HepG2 (cell line): ENCODE data around the gene MED25. TPM values are rescaled to one million over a fixed set of nuclear protein-coding genes. Genes with fewer than 3 reads are reported as not detected.

ENCODE experiments used
- ATAC-seq: fragments of 200-7000 bp; cut with Tn5 transposase; 3 replicates; pipeline ENCODE4 v1.9.1; 2020; ENCODE audit warnings: mild to moderate bottlenecking, moderate library complexity
- BruUV-seq: library from RNA; stranded (reverse); fragments of 400-500 nt; replicated peaks from 2 replicates; lab custom pipeline; 2021; lab: Mats Ljungman, UMichigan
- CTCF ChIA-PET: fragments of 300-600 bp; formaldehyde crosslinking; extraction: SDS; loops from one replicate; lab custom pipeline; 2021; ENCODE audit warnings: low total read pairs, inconsistent platforms, low intra/inter-chr PET ratio; lab: Yijun Ruan, JAX
- POLR2A ChIA-PET: fragments of 350-600 bp; sonication (Branson Sonifier 250); formaldehyde crosslinking; loops from one replicate; lab custom pipeline; 2020; ENCODE audit warnings: antibody characterized with exemption, inconsistent platforms; lab: Yijun Ruan, JAX
- DNase-seq: peaks from one replicate; pipeline ENCODE4 v3.0.0-alpha.2; 2015; ENCODE audit warnings: low spot score
- FAIRE-seq: peaks from 3 replicates; lab custom pipeline; 2011; peaks lifted over from hg19 to GRCh38; lab: Jason Lieb, UNC
- H2AFZ ChIP-seq: one replicate; pipeline ENCODE4 v1.6.1; 2011; ENCODE audit warnings: low read length, inconsistent platforms
- H3K27ac ChIP-seq: fragments of 300-600 bp; 3 replicates; pipeline ENCODE4 v1.8.0; 2011; ENCODE audit warnings: mixed run types, mild to moderate bottlenecking, mixed read lengths, low read length, inconsistent platforms; ENCODE audit not compliant: insufficient read depth; ENCODE audit errors: extremely low read length
- H3K27me3 ChIP-seq, 2 experiments: fragments of 200-600 bp in 1 of 2; 2 replicates in 1 of 2; 3 replicates in 1 of 2; pipeline versions ENCODE4 v1.6.0 to v1.8.0; 2011; ENCODE audit warnings: low read length in 2 of 2, mild to moderate bottlenecking in 2 of 2, moderate library complexity in 2 of 2, inconsistent platforms in 1 of 2; ENCODE audit not compliant: insufficient read depth in 2 of 2, control insufficient read depth in 1 of 2
- H3K36me3 ChIP-seq, 2 experiments: fragments of 200-600 bp in 1 of 2; replicated peaks in 1 of 2; 2 replicates in 1 of 2; 3 replicates in 1 of 2; pipeline versions ENCODE4 v1.5.1 to v1.8.0; 2011; ENCODE audit warnings: low read length in 2 of 2, inconsistent platforms in 1 of 2; ENCODE audit not compliant: insufficient read depth in 2 of 2, control insufficient read depth in 1 of 2
- H3K4me1 ChIP-seq: 2 replicates; pipeline ENCODE4 v1.5.1; 2012; ENCODE audit warnings: low read length, inconsistent platforms; ENCODE audit not compliant: insufficient read depth
- H3K4me2 ChIP-seq: 2 replicates; pipeline ENCODE4 v1.6.0; 2011; ENCODE audit warnings: low read depth, low read length, inconsistent platforms
- H3K4me3 ChIP-seq, 3 experiments: fragments of 200-600 bp in 1 of 3; sonication (generic), shearing (Covaris generic) in 1 of 3; replicated peaks in 1 of 3; 2 replicates each; pipeline ENCODE4 v1.5.1; 2011 to 2016; ENCODE audit warnings: low read length in 3 of 3, inconsistent platforms in 2 of 3, low read depth in 2 of 3, mild to moderate bottlenecking in 2 of 3, control low read depth in 1 of 3, mixed read lengths in 1 of 3; ENCODE audit not compliant: insufficient read depth in 1 of 3
- H3K79me2 ChIP-seq: one replicate; pipeline ENCODE4 v1.6.1; 2011; ENCODE audit warnings: low read length, inconsistent platforms; ENCODE audit not compliant: insufficient read depth
- H3K9ac ChIP-seq: 2 replicates; pipeline ENCODE4 v1.6.0; 2011; ENCODE audit warnings: mild to moderate bottlenecking, low read depth, low read length, inconsistent platforms; ENCODE audit not compliant: insufficient read depth
- H3K9me3 ChIP-seq: 2 replicates; pipeline ENCODE4 v1.5.1; 2012; ENCODE audit warnings: mild to moderate bottlenecking, low read length
- H4K20me1 ChIP-seq: 2 replicates; pipeline ENCODE4 v1.6.0; 2011; ENCODE audit warnings: inconsistent platforms, mild to moderate bottlenecking, low read length, moderate library complexity; ENCODE audit not compliant: insufficient read depth
- AGO2 ChIP-seq: fragments of 200-400 bp; formaldehyde crosslinking; optimal IDR thresholded peaks from 2 replicates; pipeline ENCODE3; 2017; ENCODE audit warnings: mild to moderate bottlenecking, low read depth, low read length, moderate library complexity
- FOSL2 ChIP-seq: sonication (generic); formaldehyde crosslinking; IDR thresholded peaks from 2 replicates; pipeline ENCODE4 v1.4.0; 2020; ENCODE audit warnings: missing genetic modification reagents
- FOXP1 ChIP-seq, 2 experiments: fragments of 450-650 bp in 1 of 2; IDR thresholded peaks; 2 replicates each; pipeline ENCODE4 v1.6.1; 2017 to 2018; ENCODE audit warnings: antibody characterized with exemption in 1 of 2
- IKZF4 ChIP-seq: sonication (generic); formaldehyde crosslinking; IDR thresholded peaks from 2 replicates; pipeline ENCODE4 v1.5.1; 2020; ENCODE audit warnings: borderline replicate concordance, mild to moderate bottlenecking, low read depth, missing genetic modification reagents; ENCODE audit errors: not compliant biosample characterization
- MXD4 ChIP-seq: IDR thresholded peaks from 2 replicates; pipeline ENCODE4 v1.6.1; 2016; ENCODE audit warnings: mild to moderate bottlenecking, missing biosample characterization, missing genetic modification reagents
- WGBS: methylation state at CpG from one replicate; pipeline ENCODE4 v1.1.6; 2017; ENCODE audit warnings: low lambda C conversion rate; 5-methylcytosine and 5-hydroxymethylcytosine counted together
- in situ Hi-C: cut with HindIII; loops from 2 replicates; pipeline ENCODE4 v1.10.0; 2017; ENCODE audit warnings: low pct_unique_long_range_greater_than_20kb; ENCODE audit not compliant: extremely low pct_ligation_motif_present
- intact Hi-C: fragments of 100-400 bp; cut with micrococcal nuclease; formaldehyde crosslinking; loops from one replicate; pipeline ENCODE4 v1.10.0; 2022; ENCODE audit not compliant: unreplicated experiment
- polyA plus RNA-seq, 8 experiments: library from polyadenylated mRNA; depleted of rRNA in 3 of 8; stranded (reverse) in 7 of 8; unstranded in 1 of 8; fragments of >200 nt; fragmentation: Illumina TruSeq in 4 of 8; extraction: Trizol in 4 of 8; gene quantifications; 2 replicates each; pipeline versions ENCODE4 v1.2.1 to v1.2.3, GENCODE V29; 2011 to 2016; ENCODE audit warnings: low read depth in 4 of 8, missing spikeins in 1 of 8, mixed read lengths in 1 of 8; ENCODE audit not compliant: insufficient read depth in 1 of 8
- total RNA-seq, 5 experiments: library from RNA; depleted of rRNA; stranded (reverse); fragments of >200 nt; fragmentation: Illumina TruSeq; extraction: Trizol; gene quantifications; 2 replicates each; pipeline ENCODE4 v1.2.3, GENCODE V29; 2016; ENCODE audit warnings: low read depth in 1 of 5

MED25 gene
- total and polyA plus RNA-seq, 2 of the 13 experiments (the other 11 are each of a cell fraction or from before 2014, with no cell fraction given): 11.1 to 15.1 TPM

DNA sequence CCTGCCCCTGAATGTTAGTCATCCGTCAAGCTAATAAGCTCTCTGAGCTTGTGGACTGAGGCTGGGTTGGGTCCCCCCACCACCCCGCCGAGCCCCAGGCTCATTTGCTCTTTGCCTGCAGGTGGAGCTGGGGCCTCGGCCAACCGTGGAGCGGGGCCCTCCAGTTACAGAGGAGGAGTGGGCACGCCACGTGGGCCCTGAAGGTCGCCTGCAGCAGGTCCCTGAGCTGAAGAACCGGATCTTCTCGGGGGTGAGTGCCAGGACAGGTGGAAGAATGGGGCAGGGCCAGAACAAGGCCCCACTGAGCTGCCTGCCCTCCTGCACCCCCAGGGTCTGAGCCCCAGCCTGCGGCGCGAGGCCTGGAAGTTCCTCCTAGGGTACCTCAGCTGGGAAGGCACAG is 64.6 kb downstream of the MED25 start:
- Histone ChIP-seq H3K27me3 (no peaks in the 10 kb centered on the region; a peak in 1 of 5 replicates), H3K4me3 (no peak overlapping the region), H2AFZ (no peak overlapping the region), H3K9me3 (no peaks in the 10 kb centered on the region), H3K4me1 (peaks cover 21% of the 10 kb centered on the region), H3K79me2 (peaks cover 13% of the 10 kb centered on the region), H4K20me1 (peaks cover 5% of the 10 kb centered on the region), H3K4me2 (no peak overlapping the region), H3K36me3 (peaks cover 23 to 62% of the 10 kb centered on the region in 2 experiments), H3K27ac (no peak overlapping the region), H3K9ac (no peak overlapping the region)
- ChIA-PET POLR2A (no interaction called here), CTCF (no interaction called here)
- ATAC-seq (no peak), FAIRE-seq (no peak), DNase-seq (no peak)
- no TSS peak for BruUV-seq
- TF ChIP-seq FOXP1 (IDR thresholded peaks at IDR 0.05) (no peak), FOXP1 (CRISPR knock-in tag; IDR thresholded peaks at IDR 0.05) (no peak), IKZF4 (no peak), AGO2 (peak; percentile 17)
- in situ Hi-C loops (no loop called here), intact Hi-C loops (no loop called here)
- 100% methylated on average over 5 of the region's 14 CpGs for WGBS

DNA sequence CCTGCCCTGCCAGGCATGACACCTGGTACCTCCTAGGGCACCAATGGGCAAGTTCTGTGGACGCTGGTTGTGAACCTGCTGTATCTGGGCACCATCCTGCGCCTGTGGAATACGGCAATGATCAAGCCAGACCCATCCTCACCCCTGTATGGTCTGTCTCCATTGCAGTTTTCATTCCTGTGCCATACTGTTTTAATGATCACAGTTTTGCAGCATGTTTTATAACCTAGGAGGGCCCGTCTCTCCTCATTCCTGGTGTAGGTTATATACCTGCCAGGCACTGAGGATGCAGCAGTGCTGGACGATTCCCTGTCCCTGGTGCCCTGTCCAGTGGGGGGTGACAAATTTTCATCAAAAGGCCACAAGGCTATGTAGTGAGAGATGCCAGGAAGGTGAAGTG is 65.0 kb downstream of the MED25 start:
- Histone ChIP-seq H3K36me3 (peaks cover 23 to 62% of the 10 kb centered on the region in 2 experiments), H3K4me1 (peaks cover 21% of the 10 kb centered on the region), H3K4me3 (no peak overlapping the region), H4K20me1 (peaks cover 3% of the 10 kb centered on the region), H3K27ac (no peak overlapping the region), H3K9me3 (no peaks in the 10 kb centered on the region), H3K4me2 (no peak overlapping the region), H2AFZ (no peak overlapping the region), H3K9ac (no peak overlapping the region), H3K27me3 (no peaks in the 10 kb centered on the region), H3K79me2 (peaks cover 13% of the 10 kb centered on the region)
- no peak for DNase-seq
- WGBS: 98% methylated on average over 5 of the region's 5 CpGs
- in situ Hi-C loops: no loop called here
- no TSS peak for BruUV-seq
- TF ChIP-seq FOSL2 (CRISPR knock-in tag): no peak
- no peak for TF ChIP-seq MXD4 (CRISPR knock-in tag)
- no peak for FAIRE-seq
- POLR2A ChIA-PET: no interaction called here
- no peak for ATAC-seq
- CTCF ChIA-PET: no interaction called here
- intact Hi-C loops: no loop called here
